ENCODE data around the gene PRKN.

DNA sequence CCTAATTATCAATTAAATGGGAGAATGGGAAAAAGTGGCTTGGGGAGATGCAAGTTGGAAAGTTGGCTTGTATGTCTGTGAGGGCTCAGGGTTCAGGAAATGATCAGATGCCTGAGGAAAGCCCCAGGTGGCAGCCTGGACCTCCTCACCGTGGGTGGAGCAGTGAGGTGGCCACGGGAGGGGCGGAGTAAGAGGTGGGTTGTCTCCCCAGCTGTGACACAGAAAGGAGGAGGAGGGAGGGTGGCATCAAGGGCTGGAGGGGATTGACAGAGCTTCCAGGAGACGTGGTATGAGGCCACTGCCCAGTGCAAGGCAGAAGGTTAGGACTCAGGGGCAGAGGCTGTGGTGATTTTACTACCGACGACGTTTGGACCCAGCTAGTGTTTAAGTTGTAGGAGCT lies 672.2 kb downstream of the PRKN start:
- TF ChIP-seq, protein P1, sequence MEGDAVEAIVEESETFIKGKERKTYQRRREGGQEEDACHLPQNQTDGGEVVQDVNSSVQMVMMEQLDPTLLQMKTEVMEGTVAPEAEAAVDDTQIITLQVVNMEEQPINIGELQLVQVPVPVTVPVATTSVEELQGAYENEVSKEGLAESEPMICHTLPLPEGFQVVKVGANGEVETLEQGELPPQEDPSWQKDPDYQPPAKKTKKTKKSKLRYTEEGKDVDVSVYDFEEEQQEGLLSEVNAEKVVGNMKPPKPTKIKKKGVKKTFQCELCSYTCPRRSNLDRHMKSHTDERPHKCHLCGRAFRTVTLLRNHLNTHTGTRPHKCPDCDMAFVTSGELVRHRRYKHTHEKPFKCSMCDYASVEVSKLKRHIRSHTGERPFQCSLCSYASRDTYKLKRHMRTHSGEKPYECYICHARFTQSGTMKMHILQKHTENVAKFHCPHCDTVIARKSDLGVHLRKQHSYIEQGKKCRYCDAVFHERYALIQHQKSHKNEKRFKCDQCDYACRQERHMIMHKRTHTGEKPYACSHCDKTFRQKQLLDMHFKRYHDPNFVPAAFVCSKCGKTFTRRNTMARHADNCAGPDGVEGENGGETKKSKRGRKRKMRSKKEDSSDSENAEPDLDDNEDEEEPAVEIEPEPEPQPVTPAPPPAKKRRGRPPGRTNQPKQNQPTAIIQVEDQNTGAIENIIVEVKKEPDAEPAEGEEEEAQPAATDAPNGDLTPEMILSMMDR (conservative IDR thresholded peaks at IDR 0.05 in 1 of 2, IDR thresholded peaks at IDR 0.05 in 1 of 2; ENCODE audit: low read depth in 1 of 2, low read length in 2 of 2): no peak
- no peak for TF ChIP-seq EZH2 (IDR thresholded peaks at IDR 0.05; ENCODE audit: low read length, missing control alignments)

Data from fibroblast of lung (primary cell).